ENCODE results near the gene RGP1.
A peak's percentile ranks its signal among the peaks of the same experiment; 100 is the strongest.

Gene RGP1

GRCh38 chr9:35771943-35772342, 22.9 kb downstream of the RGP1 start:
- no peak for DNase-seq (ENCODE audit: low read depth in 2 of 2)

- no peak for DNase-seq (ENCODE audit: low read depth in 2 of 2)
Observed at GRCh38 chr9:35774907-35775635, 26.0 kb downstream of the RGP1 start.

GRCh38 chr9:35776018-35776417, 26.9 kb downstream of the RGP1 start:
- DNase-seq (ENCODE audit: low read depth in 2 of 2): no peak

DNA sequence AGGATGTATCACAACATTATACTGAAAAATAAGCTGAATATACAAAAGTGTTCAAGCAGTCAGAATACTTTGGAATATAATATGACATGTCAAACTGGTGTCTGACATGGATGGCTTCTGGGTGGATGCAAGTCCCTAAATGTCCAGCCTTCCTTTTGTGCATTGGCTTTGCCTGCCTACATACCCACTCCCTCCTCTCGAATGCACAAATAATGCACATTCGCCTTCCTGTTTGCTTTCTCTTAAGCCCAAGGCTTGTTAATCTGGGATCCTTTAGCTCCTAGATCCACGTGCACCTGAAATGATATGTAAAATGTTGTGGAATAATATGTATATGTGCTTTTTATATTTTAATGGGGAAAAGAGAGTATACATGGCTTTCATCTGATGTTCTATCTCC, 29.4 kb downstream of the RGP1 start:
- DNase-seq (ENCODE audit: low read depth in 2 of 2): no peak

DNA sequence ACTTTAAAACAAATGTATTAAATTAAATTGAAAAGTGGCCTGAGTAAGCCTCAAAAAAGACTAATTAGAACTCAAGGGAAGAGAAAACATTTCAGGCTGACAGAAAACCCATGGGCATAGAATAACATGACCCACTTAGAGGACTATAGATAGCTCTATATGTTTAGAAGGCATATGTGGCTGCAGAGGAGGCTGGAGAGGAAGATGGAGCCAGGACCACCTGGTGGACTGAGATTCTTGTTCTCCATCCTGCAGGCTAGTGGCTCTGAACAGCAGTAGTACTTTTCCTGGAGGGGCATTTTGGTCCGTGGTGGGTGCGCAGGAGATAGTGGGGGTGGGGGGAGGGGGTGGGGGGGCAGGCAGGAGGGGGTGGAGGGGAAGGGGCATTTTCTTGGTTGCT, 32.0 kb downstream of the RGP1 start:
- no peak for DNase-seq (ENCODE audit: low read depth in 2 of 2)

- DNase-seq (ENCODE audit: low read depth in 2 of 2): no peak
Observed at GRCh38 chr9:35783418-35783817, 34.3 kb downstream of the RGP1 start.

DNA sequence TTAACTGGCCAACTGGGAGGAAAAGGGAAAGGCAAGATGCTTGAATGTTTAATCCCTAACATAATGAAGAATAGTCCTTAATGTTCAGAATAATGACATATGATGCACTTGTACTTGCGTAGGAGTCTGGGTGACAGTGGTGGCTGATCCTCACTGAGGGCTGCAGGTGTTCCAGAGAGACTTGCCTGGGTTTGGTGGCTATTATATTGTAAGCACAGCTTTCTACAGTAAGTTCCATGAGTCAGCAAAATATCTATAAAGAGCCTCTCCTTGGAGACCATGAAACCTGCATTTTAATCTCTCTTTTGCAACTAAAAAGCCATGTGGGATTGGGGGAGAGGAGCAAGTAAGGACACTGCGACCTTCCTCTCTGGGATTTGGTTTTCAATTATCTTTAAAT, 40.5 kb downstream of the RGP1 start:
- no peak for DNase-seq (ENCODE audit: low read depth in 2 of 2)

DNA sequence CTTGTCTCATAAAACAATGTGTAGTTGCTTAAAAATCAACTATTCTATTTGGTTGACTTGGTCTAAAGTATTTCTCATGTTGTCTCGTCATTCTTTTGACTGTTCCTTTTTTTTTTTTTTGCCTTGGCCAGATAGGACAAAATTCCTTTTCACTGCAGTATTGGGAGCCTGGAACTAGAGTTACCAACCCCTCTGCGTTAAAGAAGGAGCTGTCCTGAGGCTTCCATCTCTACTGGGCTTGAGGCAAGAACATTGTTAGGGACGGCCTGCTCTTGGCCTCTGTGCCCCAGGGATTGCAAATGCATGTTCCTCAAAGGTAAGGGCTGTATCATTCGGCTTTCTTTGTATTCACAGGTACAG, 40.9 kb downstream of the RGP1 start:
- DNase-seq (ENCODE audit: low read depth in 2 of 2): no peak

DNA sequence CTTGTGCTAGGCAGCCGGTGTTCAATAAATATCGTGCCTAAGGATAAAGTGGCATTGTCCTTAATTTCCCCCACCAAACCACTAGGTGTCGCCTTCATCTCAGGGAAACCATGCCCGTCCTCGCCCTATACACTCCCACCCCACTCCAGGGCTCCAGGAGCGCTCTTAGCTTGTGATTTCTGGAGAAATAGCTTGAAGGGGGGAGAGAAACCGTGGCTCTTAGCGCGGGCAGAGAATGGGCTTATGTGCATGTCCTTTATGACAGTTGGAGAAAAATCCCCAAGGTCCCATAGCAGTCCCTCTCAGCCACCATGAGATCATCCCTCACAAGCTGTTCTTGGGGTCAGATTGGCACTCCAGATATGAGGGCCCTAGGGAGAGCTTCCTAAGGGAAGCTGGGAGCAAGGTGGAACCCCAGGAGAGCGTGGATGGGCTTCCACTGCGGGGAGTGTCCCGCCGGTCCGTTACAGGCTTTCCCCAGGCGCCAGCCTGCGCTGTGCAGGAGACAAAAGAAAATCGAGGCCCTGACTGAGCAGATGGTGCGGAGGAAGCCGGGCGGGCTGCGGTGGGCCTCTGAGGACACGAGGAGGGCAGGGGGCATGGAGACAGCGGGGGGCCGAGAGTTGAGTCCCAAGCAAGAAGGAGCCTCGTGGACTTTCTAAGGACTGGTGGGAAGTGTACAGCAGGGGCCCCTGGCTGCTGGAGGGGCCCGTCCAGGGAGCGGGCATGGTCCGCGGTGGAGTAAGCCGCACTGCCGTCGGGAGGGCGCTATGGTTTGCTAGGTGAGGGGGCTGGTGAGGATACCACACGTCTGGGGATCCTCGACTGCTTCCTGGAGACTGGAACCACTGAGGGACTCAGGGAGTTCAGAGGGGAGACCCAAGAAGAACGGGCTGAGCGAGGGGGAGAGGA, 41.6 kb downstream of the RGP1 start:
- DNase-seq (ENCODE audit: low read depth in 2 of 2): peak; percentile 27 to 33

- no peak for DNase-seq (ENCODE audit: low read depth in 2 of 2)
Observed at GRCh38 chr9:35791297-35791921, 42.3 kb downstream of the RGP1 start, which contains the start of gene NPR2. NPR2 (plus strand) TSS chr9:35791591; CDS start chr9:35792409, 818 bp downstream.

DNA sequence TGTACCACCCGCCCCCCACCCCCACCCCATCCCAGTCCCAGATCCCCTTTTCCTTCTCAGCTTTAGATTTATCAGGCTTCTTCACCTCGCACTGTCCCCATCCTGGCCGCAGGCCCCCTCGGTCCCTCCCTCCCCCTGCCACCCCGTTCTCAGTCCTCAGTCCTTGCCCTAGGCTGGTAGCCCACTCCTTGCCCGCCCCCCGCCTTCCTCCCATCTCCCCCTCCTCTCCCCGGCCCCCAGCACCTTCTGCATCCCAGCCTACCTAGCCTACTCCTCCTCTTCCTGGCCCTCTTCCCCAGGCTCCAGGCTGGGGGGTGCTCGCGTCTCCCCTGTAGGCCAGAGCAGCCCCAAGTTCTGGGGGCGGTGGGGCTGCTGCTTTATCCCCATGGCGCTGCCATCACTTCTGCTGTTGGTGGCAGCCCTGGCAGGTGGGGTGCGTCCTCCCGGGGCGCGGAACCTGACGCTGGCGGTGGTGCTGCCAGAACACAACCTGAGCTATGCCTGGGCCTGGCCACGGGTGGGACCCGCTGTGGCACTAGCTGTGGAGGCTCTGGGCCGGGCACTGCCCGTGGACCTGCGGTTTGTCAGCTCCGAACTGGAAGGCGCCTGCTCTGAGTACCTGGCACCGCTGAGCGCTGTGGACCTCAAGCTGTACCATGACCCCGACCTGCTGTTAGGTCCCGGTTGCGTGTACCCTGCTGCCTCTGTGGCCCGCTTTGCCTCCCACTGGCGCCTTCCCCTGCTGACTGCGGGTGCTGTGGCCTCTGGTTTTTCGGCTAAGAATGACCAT, 43.1 kb downstream of the RGP1 start:
- no peak for DNase-seq (ENCODE audit: low read depth in 2 of 2)

- no peak for DNase-seq (ENCODE audit: low read depth in 2 of 2)
Observed at GRCh38 chr9:35792826-35793225, 43.7 kb downstream of the RGP1 start.

DNA sequence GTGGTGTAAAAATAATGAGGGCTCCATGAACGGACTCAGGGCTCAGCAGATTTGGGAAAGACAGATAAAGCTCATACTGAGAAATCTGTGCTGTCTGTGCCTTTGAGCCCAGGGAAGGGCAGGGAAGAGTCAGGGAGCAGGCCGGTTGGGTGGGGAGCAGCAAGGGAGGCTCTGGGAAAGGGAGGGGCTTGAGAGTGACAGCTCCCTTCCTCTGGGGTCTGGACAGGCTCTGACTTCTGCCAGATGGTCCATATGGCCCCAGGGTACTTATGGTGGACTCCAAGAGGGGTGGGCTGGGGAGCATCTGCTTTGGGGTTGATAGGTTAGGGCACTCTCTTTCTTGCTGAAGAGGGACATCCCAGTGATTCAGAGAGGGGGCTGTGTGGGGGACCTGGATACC, 44.4 kb downstream of the RGP1 start:
- DNase-seq (ENCODE audit: low read depth in 2 of 2): no peak

- DNase-seq (ENCODE audit: low read depth in 2 of 2): no peak
Observed at GRCh38 chr9:35795695-35796094, 46.6 kb downstream of the RGP1 start.

GRCh38 chr9:35797311-35798109, 48.4 kb downstream of the RGP1 start:
- DNase-seq (ENCODE audit: low read depth in 2 of 2): no peak

DNA sequence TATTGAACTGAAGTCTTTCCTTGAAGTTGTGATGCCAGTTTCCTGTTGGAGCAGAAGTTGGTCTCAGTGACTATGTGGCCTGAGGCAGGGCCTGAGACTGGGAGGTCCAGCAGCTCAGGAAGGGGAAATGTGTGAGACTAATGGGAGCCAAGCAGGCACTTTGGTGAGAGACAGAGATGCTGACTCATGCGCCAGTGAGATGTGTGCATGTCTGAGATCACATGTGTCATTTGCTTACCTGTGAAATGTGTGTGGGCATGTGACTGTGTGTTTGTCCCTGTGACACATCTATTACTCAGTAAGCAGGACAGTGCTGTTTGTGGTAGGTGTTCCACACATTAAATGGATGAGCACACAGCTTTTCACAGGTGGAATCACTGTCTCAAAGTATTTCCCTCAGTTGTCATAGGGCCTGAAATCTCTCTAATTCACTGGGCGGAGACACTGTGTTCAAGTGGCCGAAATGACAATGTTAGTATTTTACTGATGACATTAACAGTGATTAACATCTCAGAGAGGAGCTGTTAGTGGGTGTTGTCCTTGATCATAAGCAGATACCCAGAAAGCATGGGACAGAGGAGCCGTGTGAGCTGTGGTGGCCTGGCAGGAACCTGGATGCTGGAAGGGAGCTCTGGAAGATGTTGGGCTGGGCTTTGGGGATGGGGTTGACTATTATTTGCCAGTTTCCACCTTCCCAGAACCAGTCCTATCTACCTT, 49.7 kb downstream of the RGP1 start:
- peak; percentile 38 to 44 for DNase-seq (ENCODE audit: low read depth in 2 of 2)

DNA sequence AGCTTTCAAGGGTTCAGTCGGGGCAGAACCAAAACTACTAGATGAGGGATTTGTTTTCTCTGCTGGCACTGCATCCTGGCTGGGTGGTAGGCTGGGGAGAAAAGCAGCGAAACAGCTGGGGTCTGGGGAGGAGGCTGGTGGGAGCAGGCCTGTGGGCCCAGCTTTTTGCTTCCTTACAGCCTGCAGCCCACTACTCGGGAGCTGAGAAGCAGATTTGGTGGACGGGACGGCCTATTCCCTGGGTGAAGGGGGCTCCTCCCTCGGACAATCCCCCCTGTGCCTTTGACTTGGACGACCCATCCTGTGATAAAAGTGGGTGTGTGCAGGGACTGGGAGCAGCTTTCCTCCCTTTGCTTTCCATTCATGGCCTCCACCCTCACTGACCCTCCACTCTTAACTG, 51.4 kb downstream of the RGP1 start:
- no peak for DNase-seq (ENCODE audit: low read depth in 2 of 2)

- DNase-seq (ENCODE audit: low read depth in 2 of 2): no peak
Observed at GRCh38 chr9:35801328-35802128, 52.4 kb downstream of the RGP1 start.

GRCh38 chr9:35806101-35806500, 57.0 kb downstream of the RGP1 start:
- no peak for DNase-seq (ENCODE audit: low read depth in 2 of 2)

Data from stimulated activated CD4-positive, alpha-beta T cell treated with anti-CD3 and anti-CD28 coated beads, Interleukin-4, amount 100 ng/mL, for 48 hours (primary cell).